AG09309 (cell line): Measurements from ENCODE around the gene UBA1.

Experiments
- DNase-seq: peaks from one replicate; pipeline ENCODE4 v3.0.0-alpha.2; 2010; ENCODE audit warnings: low read depth
- H3K4me3 ChIP-seq: 2 replicates; pipeline ENCODE4 v1.5.1; 2011; ENCODE audit warnings: mild to moderate bottlenecking, low read depth, low read length, moderate library complexity; ENCODE audit not compliant: control insufficient read depth
- TF ChIP-seq, protein P1 (sequence below): IDR thresholded peaks from 2 replicates; pipeline ENCODE4 v1.5.1; 2011; ENCODE audit warnings: mild to moderate bottlenecking, low read depth, low read length, inconsistent platforms; ENCODE audit not compliant: insufficient read depth, control insufficient read depth; ENCODE audit errors: missing control alignments

UBA1 gene

DNA sequence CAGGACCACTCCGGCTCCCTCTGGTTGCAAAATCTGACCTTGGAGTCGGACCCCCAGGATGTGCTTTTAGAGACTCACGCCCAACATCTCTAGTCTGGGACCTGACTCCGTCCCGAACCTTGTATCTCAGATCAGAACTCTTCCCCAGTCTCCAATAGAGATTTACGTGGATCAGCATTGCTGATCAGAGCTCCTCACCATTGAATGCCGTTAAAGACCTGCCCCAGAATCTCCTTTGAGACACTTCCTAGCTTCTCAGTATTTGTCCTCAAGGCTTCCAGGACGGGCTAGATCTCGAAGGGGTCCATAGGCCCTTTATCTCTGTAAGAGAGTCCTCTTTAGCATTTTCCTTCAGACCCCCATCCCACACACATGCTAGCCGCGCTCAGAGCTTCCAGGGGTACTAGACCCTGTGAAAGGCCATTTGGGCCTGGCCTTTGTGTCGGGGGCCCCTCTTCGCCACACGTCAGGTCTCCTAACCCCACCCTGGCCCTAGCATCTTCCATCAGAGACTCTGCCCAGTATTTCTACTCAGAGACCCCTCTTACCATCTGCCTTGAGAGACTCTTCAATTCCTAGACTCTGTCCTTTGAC, 662 bp downstream of the UBA1 start:
- no peak for DNase-seq
- TF ChIP-seq, protein P1, sequence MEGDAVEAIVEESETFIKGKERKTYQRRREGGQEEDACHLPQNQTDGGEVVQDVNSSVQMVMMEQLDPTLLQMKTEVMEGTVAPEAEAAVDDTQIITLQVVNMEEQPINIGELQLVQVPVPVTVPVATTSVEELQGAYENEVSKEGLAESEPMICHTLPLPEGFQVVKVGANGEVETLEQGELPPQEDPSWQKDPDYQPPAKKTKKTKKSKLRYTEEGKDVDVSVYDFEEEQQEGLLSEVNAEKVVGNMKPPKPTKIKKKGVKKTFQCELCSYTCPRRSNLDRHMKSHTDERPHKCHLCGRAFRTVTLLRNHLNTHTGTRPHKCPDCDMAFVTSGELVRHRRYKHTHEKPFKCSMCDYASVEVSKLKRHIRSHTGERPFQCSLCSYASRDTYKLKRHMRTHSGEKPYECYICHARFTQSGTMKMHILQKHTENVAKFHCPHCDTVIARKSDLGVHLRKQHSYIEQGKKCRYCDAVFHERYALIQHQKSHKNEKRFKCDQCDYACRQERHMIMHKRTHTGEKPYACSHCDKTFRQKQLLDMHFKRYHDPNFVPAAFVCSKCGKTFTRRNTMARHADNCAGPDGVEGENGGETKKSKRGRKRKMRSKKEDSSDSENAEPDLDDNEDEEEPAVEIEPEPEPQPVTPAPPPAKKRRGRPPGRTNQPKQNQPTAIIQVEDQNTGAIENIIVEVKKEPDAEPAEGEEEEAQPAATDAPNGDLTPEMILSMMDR = no peak
- peak overlapping the region; percentile 97 for H3K4me3 ChIP-seq

DNA sequence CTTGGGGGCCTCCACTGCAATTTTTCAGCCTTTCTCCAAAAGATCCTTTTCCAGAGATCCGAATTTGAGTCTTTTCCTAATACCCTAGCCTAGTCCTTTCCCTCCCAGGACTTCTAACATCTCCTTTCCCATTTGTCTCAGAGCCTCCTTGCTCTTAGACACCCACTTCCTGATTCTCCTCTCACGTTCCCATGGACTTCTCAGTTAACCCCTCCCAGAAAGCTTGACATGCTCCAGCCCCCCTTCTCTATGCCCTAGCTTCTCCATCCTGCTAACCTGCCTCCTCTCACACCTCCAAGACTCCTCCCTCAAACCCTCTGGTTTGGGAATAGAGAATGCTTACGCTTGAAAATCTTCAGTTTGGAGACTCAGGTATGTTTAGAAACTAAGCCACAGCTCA, 2.5 kb downstream of the UBA1 start:
- peak overlapping the region; percentile 11 for H3K4me3 ChIP-seq
- no peak for DNase-seq

DNA sequence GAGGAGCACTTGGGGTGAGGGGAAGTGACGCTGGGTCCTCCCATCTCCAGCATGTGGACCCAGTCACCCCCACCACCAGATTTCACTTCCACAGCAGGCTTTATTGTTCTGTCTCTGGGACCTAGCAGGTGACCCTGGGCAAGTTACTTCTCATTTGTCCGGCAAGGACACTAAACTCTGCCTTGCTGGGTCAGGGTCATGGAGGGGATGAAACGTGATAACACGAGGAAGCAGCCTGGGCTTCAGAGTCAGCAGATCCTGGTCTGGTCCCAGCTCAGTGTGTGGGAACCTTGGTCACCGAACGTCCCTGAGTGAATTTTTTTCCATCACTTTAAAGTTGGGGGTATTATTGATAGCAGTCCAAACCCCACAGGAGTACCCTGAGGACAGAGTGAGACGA, 3.9 kb downstream of the UBA1 start:
- TF ChIP-seq, protein P1 = no peak
- DNase-seq = no peak
- H3K4me3 ChIP-seq = peak overlapping the region; percentile 2

More for the DNA sequence above, 2.5 kb downstream of the UBA1 start:
- TF ChIP-seq, protein P1 = no peak

DNA sequence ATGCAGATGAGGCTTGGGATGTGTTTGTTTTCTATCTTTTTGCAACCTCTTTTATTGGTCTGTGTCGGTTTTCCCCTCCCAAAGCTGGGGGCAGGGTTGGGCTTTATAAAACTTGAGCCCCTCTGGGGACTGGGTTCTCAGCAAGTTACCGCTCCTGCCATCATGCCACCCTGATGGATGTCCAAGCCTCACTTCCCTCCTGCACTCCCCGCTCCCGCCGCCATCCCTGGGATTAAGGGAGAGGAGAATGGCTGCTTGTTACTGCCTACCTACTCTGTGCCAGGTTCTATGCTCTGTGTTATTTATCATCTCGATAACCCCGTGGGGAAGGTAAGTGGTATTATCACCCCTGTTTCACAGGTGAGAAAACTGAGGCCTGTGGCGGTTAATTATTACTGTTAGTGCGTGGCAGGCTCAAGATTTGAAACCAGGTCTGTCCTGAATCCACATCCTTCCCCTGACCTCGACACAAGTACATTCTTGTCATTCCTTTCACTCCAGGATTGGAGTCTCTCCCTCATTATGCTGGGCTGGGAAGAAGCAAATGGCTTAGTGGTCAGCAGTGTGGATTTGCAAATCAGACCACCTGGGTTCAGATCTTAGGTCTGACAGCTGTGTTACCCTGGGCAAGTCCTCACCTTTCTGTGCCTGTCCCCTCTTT, 4.5 kb downstream of the UBA1 start:
- H3K4me3 ChIP-seq = no peak overlapping the region
- no peak for DNase-seq
- TF ChIP-seq, protein P1 = no peak

DNA sequence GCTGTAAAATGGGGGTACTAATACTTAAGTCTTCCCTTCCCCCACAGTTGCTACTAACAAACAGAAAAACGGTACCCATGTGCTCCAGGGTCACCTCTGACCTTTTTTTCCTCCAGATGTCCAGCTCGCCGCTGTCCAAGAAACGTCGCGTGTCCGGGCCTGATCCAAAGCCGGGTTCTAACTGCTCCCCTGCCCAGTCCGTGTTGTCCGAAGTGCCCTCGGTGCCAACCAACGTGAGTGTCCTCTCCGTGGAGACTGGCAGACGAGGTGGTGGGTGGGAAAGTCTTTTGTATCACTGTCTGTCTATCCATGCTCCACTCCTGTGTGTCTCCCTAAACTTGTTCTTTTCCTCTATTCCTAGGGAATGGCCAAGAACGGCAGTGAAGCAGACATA, 5.1 kb downstream of the UBA1 start:
- TF ChIP-seq, protein P1 = no peak
- H3K4me3 ChIP-seq = no peak overlapping the region
- DNase-seq = no peak

DNA sequence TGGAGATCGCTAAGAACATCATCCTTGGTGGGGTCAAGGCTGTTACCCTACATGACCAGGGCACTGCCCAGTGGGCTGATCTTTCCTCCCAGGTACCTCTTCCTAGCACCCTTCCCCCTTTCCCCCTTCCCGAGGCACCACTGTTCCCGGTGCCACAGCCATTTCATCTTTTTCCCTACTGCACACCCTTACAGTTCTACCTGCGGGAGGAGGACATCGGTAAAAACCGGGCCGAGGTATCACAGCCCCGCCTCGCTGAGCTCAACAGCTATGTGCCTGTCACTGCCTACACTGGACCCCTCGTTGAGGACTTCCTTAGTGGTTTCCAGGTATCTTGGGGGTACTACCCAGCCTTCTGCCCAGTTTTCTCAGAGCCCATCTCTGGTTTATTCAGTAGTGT, 5.7 kb downstream of the UBA1 start:
- TF ChIP-seq, protein P1 = no peak
- no peak overlapping the region for H3K4me3 ChIP-seq
- no peak for DNase-seq
